ENCODE measurements around the gene ERCC6L.

GRCh38 chrX:72258174-72258573 is 19.3 kb upstream of the ERCC6L start:
- TF ChIP-seq POLR2A (IDR thresholded peaks at IDR 0.05; ENCODE audit: low read depth) (no peak), CTCF (IDR thresholded peaks at IDR 0.05) (no peak), POLR2AphosphoS5 (IDR thresholded peaks at IDR 0.05) (no peak), EP300 (IDR thresholded peaks at IDR 0.05) (no peak)
